ENCODE data around the gene MEF2C. TPM values are rescaled to one million over a fixed set of nuclear protein-coding genes. Genes with fewer than 3 reads are reported as not detected.

Gene MEF2C
- total RNA-seq, 4 donors from 2014 or later: 17.3 to 58.0 (median 23.5) TPM

GRCh38 chr5:88792144-88792840 lies 90.7 kb downstream of the MEF2C start:
- no peaks in the 10 kb centered on the region for H3K36me3 ChIP-seq
- no peak for TF ChIP-seq POLR2A (IDR thresholded peaks at IDR 0.05)
- no peak for TF ChIP-seq CTCF (IDR thresholded peaks at IDR 0.05)
- TF ChIP-seq POLR2AphosphoS5 (IDR thresholded peaks at IDR 0.05): no peak
- TF ChIP-seq EP300 (IDR thresholded peaks at IDR 0.05; ENCODE audit: low read depth): no peak
- no peaks in the 10 kb centered on the region for H3K27me3 ChIP-seq
- H3K4me3 ChIP-seq: no peak overlapping the region
- DNase-seq: no peak
- intact Hi-C loops (cut with DNase I; ENCODE audit: low total_unique reads) (no loop called here), in situ Hi-C loops (cut with MboI; ENCODE audit: low pct_ligation_motif_present in 1 of 4, low pct_unique_long_range_greater_than_20kb in 1 of 4, low sequenced_read_pairs in 3 of 4) (no loop called here)
- H3K9me3 ChIP-seq: no peaks in the 10 kb centered on the region
- 55 to 83% methylated on average over 2 of the region's 2 CpGs for WGBS, 2 donors (ENCODE audit: low coverage in 1 of 2)
- no peak overlapping the region for H3K27ac ChIP-seq
- no peaks in the 10 kb centered on the region for H3K4me1 ChIP-seq

GRCh38 chr5:88787856-88788255 lies 95.1 kb downstream of the MEF2C start:
- WGBS, 2 donors (ENCODE audit: low coverage in 1 of 2): 89 to 92% methylated on average over 3 of the region's 3 CpGs
- Histone ChIP-seq H3K27me3 (no peaks in the 10 kb centered on the region), H3K4me1 (peaks cover 4 to 29% (median 17%) of the 10 kb centered on the region in 4 donors), H3K9me3 (no peaks in the 10 kb centered on the region), H3K27ac (no peak overlapping the region), H3K4me3 (no peak overlapping the region), H3K36me3 (no peaks in the 10 kb centered on the region)
- in situ Hi-C loops (cut with MboI; ENCODE audit: low pct_ligation_motif_present in 1 of 4, low pct_unique_long_range_greater_than_20kb in 1 of 4, low sequenced_read_pairs in 3 of 4) (no loop called here), intact Hi-C loops (cut with DNase I; ENCODE audit: low total_unique reads) (no loop called here)
- TF ChIP-seq POLR2AphosphoS5 (IDR thresholded peaks at IDR 0.05): no peak
- TF ChIP-seq CTCF (IDR thresholded peaks at IDR 0.05): no peak
- no peak for TF ChIP-seq EP300 (IDR thresholded peaks at IDR 0.05; ENCODE audit: low read depth)
- no peak for TF ChIP-seq POLR2A (IDR thresholded peaks at IDR 0.05)
- DNase-seq: no peak

GRCh38 chr5:88786789-88787188 lies 96.2 kb downstream of the MEF2C start:
- Histone ChIP-seq H3K27ac (peak overlapping the region; percentile 66 to 83 (median 80)), H3K4me1 (peaks cover 4 to 32% (median 17%) of the 10 kb centered on the region in 4 donors), H3K9me3 (no peaks in the 10 kb centered on the region), H3K4me3 (no peak overlapping the region), H3K36me3 (no peaks in the 10 kb centered on the region), H3K27me3 (no peaks in the 10 kb centered on the region)
- no peak for DNase-seq
- in situ Hi-C loops (cut with MboI; ENCODE audit: low pct_ligation_motif_present in 1 of 4, low pct_unique_long_range_greater_than_20kb in 1 of 4, low sequenced_read_pairs in 3 of 4): no loop called here
- TF ChIP-seq POLR2AphosphoS5 (IDR thresholded peaks at IDR 0.05) (no peak), POLR2A (IDR thresholded peaks at IDR 0.05) (no peak), CTCF (IDR thresholded peaks at IDR 0.05) (no peak), EP300 (IDR thresholded peaks at IDR 0.05; ENCODE audit: low read depth) (no peak)
- intact Hi-C loops (cut with DNase I; ENCODE audit: low total_unique reads): no loop called here
- WGBS, 2 donors (ENCODE audit: low coverage in 1 of 2): 81 to 83% methylated on average over 2 of the region's 2 CpGs

- DNase-seq: peak; percentile 17
- intact Hi-C loops (cut with DNase I; ENCODE audit: low total_unique reads): no loop called here
- Histone ChIP-seq H3K9me3 (no peaks in the 10 kb centered on the region), H3K36me3 (no peaks in the 10 kb centered on the region), H3K4me3 (peak overlapping the region in 1 of 4 donors; percentile 15), H3K27ac (peak overlapping the region; percentile 66 to 83 (median 80)), H3K4me1 (peaks cover 4 to 38% (median 17%) of the 10 kb centered on the region in 4 donors), H3K27me3 (no peaks in the 10 kb centered on the region)
- TF ChIP-seq CTCF (IDR thresholded peaks at IDR 0.05) (no peak), POLR2AphosphoS5 (IDR thresholded peaks at IDR 0.05) (peak in 1 of 3 donors; percentile 9), EP300 (IDR thresholded peaks at IDR 0.05; ENCODE audit: low read depth) (no peak)
- in situ Hi-C loops (cut with MboI; ENCODE audit: low pct_ligation_motif_present in 1 of 4, low pct_unique_long_range_greater_than_20kb in 1 of 4, low sequenced_read_pairs in 3 of 4): no loop called here
- WGBS, 2 donors (ENCODE audit: low coverage in 1 of 2): 8 to 19% methylated on average over 7 of the region's 7 CpGs
Measured at GRCh38 chr5:88785746-88786565, 97.0 kb downstream of the MEF2C start.
